ENCODE data around the gene NOP56.
"Not testable (repeated sequence)": the region's sequence is repeated elsewhere in the genome, so short reads cannot be mapped to it uniquely, and the experiment has no call there.

The NOP56 gene

DNA sequence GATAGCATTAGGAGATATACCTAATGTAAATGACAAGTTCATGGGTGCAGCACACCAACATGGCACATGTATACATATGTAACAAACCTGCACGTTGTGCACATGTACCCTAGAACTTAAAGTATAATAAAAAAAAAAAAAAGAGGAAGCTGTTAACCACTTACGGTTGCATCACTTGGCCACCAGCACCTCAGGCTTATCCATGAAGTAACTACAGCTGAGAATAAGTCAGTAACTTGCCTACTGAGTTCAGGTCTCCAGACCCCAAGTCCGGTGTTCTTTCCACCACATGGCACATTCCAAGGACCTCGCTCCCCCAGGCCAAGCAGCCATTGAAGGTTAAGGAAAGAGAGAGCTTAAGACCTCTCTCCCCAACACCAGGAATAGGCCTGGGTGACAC lies 32.4 kb downstream of the NOP56 start:
- not testable (repeated sequence) for DNase-seq (ENCODE audit: low read depth)

DNA sequence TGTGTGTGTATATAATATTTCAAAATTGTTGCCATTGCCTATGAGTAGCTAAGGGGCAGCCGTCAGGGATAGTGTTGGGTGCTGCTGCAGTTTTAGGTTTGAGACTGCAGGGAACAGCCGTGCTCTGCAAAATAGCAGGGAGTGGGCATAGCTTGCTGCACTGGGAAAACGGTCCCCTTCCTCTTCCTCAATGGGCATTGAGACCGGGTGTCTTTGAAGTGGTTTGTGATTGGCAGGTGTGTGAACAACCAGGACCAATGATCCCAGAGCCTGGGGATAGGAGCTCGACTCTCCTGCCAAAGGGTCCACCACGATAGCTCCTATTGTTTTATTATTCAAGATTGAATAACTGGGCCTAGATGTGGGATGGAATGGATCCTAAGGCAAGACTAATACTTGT lies 35.1 kb downstream of the NOP56 start:
- DNase-seq (ENCODE audit: low read depth) = no peak

DNA sequence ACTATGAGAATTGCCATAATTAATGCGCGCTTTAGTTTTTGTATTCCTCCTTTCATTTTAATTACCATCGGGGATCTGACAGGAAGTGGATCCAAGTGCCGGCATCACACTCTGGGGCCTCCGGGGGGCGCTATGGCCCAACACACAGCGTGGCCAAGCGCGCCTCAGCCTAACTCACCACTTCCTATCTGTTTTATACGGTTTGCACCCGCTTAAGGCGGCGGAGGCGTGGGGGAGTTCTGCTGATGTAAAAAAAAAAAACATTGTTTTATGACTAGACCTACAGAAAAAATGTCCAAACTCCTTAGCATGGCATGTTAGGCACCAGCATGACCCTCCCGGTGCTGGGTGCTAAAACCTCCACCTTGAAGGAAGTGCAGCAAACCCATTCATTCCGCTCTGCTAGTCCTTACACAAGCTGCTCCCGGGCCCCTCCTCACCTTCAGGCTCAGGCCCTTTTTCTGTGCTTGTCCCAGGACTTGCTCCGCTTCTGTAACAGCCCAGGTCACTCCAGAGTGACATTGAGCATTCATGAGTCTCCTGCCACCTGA lies 35.7 kb downstream of the NOP56 start:
- no peak for DNase-seq (ENCODE audit: low read depth)

DNA sequence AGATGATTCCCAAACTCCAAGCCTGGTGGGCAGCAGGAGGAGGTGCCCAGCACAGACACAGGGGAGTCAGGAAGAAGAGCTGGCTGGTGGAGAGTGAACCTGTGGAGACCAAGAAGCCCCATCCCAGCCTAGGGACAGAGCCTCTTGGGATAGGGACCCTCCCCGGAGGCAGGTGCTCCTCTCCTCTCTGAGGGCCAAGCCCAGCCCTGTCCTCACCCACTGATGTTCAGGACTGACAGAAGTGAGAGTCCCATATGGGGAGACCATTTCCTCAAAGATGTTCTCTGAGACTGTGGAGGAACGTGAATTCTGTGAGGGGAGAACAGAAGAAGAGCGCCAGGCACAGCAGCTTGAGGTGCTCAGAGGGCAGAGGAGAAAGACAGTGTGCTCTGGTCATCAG lies 37.8 kb downstream of the NOP56 start:
- DNase-seq (ENCODE audit: low read depth) = no peak

DNA sequence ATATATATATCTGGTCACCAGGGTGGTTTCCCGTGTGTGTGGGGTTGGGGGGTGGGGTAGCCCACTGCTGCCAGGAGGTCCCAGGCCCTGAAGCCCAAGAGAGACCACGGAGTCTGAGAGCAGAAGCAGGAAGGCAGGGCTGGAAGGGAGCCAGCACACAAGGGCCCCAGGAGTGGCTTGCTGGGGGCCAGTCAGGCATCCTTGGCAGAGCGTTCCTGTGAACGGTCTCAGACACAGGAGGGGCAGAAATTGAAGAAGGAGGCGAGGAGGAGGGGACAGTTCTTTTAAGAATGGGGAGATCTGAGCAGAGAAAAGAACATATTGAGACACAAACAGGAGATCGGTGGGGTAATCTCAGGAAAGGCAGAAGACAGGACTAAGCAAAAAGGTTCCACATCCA lies 38.3 kb downstream of the NOP56 start:
- no peak for DNase-seq (ENCODE audit: low read depth)

DNA sequence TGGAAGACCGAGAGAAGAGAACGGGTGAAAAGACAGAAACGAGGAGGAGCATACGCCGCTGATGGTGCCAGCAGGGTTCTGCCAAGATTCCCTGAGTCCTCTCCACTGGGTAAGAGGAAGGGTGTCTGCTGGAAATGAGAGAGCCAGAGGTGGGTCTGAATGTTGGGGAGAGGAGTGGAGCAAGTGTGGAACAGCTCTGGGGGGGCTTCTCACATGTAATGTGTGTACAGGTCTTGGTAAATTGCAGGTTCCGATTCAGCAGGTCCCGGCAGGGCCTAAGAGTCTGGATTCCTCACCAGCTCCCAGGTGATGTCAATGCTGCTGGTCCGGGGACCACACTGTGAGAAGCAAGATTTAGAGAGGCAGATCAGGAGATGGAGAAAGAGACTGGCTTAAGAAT lies 38.7 kb downstream of the NOP56 start:
- DNase-seq (ENCODE audit: low read depth) = no peak

DNA sequence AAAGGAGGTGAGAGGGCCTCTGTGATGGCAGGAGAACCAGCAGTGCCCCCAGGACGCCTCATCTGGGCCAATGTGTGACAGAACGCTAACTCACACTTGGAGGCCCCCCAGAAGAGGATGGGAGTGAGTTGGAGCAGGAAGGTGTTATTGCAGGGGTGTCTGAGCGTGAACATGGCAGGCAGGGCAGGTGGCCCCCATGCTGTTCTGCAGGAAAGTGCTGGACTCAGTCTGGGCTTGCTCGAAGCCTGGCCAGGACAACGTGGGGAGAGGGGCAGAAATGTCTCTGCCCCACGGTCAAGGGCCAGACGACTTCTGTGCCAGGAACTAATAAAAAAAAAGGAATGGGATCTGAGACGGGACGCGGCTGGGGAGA lies 39.2 kb downstream of the NOP56 start:
- no peak for DNase-seq (ENCODE audit: low read depth)

DNA sequence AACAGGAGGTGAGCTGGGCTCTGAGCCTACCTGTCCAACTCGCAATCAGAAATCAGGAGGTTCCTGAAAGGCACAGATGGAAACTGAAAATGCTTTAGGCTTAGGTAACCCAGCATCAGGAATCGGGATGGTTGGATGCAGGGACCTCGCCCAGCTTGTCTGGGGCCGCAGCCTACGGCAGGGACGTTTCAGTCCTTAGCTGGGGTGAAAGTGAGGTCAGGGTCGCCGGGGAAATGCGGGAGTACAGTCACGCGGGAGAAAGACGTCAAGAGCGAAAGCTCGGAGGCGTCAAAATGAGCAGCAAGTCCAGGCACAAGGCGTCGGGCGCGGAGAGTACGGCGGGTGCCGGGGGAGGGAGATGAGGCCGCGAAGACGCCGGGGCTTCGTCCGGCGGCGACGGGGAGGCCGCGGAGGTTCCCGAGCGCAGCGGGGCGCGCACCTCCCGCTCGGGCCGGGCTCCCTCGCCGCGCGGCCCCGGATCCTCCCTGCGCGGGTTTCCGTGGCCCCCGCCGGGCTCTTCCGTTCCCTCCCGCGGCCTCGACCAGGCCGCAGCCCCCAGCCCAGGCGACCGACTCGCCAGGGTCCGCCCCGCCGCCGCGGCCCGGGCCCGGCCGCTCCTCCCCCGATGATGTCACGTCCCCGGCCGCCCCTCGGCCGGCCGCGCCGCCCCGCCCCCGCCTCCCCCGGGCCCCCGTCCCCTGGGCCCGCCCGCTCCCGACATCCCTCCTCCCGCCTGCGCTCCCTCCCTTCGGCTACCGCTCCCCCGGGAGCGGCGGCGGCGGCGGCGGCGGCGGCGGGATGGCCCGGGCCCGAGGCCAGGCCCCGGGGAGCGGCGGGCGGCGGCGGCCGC lies 39.8 kb downstream of the NOP56 start, which contains the start of gene EBF4:
EBF4 (plus strand) TSS at position 745 of the 850 bp plus-strand sequence. CDS start 866 bp downstream, outside the sequence.
- DNase-seq (ENCODE audit: low read depth) = no peak

DNA sequence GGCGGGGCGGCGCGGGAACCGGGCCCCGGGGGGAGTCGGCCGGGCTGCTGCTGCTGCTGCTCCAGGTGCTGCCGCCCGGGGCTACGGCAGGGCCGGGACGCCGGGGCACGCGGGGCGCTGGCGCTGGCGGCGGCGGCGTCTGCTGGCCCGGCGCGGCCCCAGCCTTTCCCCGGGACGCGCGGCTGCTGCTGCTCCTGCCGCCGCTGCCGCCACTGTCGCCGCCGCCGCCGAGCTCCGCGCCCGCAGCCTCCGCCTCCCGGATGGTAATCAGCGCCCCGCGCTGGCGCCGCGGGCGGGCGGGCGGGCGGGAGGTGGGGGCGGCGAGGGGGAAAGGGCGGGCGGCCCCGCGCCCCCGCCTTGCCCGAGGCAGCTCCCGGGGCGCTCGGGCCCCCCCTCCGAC lies 40.5 kb downstream of the NOP56 start:
- DNase-seq (ENCODE audit: low read depth) = no peak

DNA sequence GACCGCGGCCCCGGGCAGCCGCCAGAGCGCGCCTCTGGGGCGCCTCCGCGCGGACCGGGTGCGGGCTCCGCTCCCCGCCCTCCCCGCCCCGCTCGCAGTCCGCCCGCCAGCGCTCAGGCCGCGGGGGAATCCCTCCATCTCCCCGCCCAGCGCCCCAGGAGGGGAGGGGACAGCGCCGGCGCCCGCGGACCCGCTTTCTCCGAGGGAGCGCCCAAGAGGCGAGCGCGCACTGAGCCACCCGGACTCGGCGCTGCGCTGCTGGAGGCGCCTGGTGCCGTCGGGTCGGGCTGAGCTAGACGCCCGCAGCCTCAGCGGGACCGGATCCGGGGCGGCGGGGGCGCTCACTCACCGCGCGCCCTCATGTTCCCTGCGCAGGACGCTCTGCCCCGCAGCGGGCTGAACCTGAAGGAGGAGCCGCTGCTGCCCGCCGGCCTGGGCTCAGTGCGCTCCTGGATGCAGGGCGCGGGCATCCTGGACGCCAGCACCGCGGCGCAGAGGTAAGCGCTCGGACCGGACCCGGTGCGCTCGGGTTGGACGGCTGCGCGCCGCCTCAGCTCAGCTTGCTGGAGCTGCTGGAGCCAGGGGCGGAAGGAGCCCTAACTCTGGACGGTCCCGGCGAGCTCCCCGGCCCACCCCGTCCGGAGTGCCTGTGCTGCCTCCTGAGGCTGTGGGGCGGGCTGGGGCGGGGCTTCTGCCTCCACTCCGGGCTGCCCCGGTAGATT lies 41.0 kb downstream of the NOP56 start:
- DNase-seq (ENCODE audit: low read depth) = no peak

DNA sequence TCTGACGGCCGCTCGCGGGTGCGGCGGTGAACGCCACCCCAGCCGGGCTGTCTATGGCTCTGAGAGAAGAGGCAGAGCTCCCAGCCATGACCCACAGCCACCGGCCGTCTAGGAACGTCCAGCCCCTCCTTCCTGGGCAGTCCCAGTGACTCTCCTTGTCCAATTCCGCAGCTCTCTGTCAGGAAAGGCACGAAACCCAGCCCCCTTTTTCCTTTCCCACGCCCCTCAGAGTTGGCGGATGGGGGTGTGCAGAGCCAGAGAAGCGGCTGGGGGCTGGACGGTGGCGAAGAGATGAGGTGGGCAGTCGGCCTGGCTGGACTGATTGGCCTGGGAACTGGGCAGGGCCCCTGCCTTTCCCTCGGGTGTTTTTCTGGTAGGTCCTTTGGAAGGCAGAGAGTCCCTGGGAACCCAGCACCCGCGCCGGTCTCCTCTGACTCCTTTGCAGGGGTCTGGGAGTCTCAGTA lies 41.6 kb downstream of the NOP56 start:
- DNase-seq (ENCODE audit: low read depth) = no peak

DNA sequence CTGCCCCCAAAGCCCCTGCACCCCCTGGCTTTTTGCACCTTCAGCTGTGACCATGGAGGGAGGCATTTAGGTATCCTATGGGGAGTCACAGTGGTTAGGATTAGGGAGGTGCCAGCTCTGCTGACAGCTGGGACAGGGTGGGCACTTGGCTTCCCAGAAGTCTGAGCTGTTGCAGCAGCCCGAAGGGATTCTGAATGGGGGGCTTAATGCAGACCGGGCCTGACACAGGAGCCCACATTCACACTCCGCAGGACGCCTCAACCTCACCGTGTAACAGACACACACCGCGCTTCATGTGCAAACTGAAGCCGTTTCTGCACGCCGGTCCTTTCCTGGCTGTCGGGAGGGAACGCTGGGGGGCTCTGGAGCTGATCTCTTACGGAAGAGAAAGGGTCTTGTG lies 42.1 kb downstream of the NOP56 start:
- DNase-seq (ENCODE audit: low read depth) = no peak

DNA sequence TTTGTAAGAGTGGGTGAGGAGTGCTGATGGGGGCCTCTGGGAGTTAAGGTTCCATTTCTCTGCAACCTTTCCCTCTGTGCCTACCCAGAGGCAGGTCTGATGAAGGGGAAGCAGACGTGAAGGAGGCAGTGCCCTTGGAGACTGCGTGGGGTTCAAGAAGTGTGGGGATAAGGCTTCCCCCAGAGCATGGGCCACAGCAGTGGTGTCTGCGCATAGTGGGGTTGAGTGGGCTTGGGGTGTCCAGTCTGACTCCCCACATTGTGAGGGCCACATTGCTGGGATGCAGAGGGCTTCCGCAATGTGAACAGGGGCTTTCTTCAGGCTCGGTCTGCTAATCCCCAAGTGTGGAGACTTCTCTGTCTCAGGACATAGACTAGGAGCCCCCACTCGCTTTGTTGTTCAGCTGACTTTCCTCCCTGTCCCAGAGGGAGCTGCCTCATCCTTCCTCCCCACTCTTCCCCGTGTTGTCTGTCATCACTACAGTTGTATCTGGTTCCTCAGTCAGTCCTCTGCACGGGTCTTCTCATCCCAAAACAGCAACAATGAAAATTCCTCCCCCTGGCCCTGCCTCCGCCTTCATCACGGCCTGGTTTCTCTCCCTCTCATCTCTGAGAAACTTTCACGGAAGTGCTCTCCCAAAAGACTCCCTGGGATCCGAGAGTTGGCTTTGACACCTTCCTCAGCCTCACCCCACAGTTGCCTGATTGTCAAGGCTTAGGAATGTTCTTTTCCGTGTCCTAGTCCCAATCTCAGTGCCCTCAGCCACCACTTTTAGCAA lies 43.0 kb downstream of the NOP56 start:
- DNase-seq (ENCODE audit: low read depth) = no peak

DNA sequence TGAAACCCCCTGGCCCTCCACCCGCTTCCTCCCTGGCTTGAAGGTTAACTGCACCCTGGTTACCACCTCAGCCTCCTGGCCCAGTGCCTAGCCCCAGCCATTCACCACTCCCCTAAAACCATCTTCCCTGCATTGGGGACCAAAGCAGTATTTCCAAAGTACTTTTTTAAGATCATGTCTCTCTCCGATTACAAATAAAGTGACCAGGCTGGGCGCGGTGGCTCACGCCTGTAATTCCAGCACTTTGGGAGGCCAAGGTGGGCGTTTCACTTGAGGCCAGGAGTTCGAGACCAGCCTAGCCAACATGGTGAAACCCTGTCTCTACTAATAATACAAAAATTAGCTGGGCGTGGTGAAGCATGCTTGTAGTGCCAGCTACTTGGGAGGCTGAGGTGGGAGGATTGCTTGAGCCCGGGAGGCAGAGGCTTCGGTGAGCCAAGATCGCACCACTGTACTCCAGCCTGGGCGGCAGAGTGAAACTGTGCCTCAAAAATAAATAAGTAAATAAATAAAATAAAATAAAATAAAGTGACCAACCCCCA lies 43.6 kb downstream of the NOP56 start:
- DNase-seq (ENCODE audit: low read depth) = not testable (repeated sequence)

DNA sequence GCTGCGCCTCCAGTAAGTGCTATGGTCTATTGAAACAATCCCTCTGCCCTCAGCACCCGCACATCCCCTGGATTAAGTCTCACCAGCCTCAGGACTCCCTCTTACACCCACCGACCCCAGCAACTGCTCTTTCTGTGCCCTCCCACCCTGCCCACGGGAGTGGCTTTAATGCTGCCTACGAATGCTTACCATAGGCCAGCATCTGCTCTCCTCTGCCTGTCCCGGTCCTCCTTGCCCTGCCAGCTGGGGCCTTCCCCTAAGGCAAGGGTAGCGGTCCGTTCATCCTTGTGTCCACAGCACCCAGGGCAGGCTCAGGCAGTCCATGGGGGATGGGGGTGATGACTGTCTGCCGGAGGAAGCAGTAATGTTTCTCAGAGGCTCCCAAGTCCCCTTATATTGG lies 44.2 kb downstream of the NOP56 start:
- DNase-seq (ENCODE audit: low read depth) = no peak

DNA sequence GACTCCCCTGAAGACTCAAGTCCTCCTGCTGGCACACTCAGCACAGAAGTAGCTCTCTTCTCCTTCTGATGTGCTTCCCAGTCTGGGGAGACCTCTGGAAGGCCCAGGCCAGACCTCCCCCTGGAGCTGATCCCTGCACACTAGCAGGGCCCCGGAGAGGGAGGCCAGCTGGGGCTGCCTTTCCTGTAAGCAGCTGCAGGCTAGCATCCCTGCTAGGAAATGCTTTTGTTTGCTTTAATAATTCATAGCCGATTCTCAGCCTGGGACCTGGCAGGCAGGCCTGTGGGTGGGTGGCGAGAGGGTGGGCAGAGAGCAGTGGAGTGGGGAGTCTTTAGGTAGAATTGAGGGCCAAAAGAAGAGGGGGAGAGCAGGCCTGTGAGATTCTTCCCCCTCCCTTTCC lies 45.3 kb downstream of the NOP56 start:
- no peak for DNase-seq (ENCODE audit: low read depth)

DNA sequence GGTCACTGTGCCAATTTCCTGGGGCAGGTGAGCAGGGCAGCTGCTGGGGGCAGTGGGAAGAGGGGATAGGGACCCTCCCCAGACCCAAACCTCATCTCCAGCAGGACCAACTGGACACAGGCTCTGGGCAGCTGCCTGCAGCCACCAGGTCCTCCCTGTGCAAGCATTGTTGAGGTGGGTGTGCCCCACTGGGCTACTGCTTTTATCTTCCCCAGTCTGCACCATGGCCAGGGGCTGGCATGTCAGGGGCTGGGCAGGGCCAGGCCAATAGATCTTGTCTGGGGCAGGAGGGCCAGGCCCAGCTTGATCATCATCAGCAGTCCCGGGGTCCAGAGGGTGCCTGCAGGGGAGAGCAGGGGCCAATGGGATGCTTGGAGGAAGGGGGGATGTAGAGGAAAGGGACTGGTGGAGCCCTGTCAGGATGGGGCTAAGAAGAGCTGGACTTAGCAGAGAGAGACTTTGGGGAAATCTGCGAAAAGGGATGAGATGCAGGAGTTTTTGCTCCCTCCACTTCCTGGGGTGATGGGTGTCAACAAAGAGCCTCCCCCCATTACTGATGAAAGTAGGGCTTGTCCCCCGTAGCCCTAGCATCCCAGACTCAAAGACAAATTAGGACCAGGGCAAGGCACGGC lies 45.9 kb downstream of the NOP56 start:
- DNase-seq (ENCODE audit: low read depth) = no peak

DNA sequence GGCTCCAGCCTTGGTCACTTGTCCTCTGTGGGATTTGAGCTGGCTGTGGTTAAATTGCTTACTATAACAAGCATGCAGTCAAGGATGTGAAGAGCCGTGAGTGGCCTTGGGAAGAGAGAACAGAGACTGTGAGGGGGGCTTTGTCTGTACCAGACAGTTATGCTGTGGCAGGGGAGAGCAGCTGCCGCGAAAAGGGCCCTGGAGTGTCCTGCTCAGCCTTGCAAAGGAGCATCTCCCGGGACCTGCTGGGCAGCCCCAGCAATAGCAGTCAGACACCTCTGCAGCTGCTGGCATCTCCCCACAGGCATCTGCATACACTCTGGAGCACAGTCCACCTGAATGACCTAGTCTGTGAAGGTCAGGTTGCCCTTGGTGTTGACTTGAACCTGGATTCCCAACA lies 46.5 kb downstream of the NOP56 start:
- DNase-seq (ENCODE audit: low read depth) = no peak

DNA sequence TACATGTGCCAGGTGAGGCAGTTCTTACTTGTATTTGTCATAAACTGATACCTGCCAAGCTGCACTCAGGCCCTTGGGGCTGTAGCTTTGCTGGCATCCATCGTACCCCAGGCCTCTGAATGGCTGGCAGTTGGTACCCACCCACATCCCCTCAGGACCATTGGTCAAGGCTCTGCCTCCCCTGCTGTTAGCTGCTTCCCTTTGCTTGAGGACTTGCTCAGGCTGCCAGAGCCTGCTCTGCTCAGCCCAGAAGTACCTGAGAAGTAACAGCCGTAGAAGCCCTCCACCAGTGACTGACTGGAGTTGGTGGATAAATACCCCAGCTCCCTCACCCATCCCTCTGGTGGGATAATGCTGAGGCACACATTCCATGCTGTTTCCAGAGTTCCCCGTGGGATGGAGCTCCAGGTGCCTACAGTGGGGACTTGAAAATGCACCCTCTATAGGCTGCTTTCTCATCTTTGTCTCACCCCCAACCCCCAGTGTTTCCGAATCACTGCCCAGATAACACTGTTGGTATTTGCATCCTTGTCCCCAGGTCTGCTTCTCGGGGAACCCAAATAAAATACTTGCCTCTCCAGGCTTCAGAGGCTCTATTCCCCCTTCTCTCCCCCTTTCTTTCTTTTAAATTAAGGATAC lies 47.5 kb downstream of the NOP56 start:
- DNase-seq (ENCODE audit: low read depth) = no peak

DNA sequence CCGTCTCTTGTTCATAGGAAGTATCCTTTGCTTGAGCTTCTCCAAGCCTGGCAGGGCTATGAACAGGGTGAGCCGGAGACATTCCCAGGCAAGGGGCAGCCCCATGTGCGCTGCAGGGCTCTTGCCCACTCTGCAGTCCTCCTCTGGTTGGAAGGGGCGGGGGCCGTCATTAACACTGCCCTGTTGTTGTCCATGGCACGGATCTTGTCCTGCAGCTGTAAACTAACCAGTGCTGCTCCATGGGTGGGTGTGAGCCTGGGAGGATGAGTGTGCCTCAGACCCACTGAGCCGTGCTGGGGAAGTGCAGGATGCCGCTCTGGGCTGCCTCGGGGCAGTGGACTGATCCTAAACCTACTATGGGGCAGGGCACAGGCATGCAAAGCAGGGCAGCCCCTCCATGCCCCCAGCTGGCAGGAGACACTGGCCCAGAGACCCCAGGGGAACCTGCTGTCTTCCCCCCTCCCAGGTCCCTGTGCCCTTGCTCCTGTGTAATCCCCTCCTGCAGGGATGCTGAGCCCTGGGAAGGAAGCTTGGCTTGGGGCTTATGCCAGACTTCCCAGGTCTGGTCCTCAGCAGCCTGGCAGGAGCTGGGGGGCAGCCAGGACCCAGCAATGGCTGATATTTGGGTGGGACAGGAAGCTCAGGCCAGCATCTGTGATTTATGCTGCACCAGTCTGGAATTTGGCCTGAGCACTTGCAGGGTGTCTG lies 48.6 kb downstream of the NOP56 start:
- no peak for DNase-seq (ENCODE audit: low read depth)
